ENCODE results near the gene MCM7. TPM values are rescaled to one million over a fixed set of nuclear protein-coding genes. Genes with fewer than 3 reads are reported as not detected.

The MCM7 gene
- polyA plus RNA-seq, 4 donors, result 94.6 to 165 (median 144) TPM

DNA sequence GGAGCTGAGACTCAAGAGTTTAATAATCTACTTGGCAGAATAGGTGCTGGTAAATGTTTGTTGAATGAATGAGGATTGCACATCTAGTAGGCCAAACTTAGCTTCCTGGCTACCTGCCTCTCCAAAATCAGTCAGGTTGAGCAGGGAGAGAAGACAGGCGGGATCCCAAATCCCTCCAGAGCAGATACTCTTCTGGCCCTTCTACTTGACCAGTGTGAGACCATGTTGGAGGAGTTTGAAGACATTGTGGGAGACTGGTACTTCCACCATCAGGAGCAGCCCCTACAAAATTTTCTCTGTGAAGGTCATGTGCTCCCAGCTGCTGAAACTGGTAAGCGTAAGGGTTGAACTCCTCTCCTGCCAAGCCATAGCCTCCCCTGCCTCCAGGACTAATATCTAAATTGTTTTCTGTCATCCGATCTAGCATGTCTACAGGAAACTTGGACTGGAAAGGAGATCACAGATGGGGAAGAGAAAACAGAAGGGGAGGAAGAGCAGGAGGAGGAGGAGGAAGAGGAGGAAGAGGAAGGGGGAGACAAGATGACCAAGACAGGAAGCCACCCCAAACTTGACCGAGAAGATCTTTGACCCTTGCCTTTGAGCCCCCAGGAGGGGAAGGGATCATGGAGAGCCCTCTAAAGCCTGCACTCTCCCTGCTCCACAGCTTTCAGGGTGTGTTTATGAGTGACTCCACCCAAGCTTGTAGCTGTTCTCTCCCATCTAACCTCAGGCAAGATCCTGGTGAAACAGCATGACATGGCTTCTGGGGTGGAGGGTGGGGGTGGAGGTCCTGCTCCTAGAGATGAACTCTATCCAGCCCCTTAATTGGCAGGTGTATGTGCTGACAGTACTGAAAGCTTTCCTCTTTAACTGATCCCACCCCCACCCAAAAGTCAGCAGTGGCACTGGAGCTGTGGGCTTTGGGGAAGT is 23.4 kb upstream of the MCM7 start:
- DNase-seq (ENCODE audit: low read depth in 4 of 4, low spot score in 3 of 4), result no peak

DNA sequence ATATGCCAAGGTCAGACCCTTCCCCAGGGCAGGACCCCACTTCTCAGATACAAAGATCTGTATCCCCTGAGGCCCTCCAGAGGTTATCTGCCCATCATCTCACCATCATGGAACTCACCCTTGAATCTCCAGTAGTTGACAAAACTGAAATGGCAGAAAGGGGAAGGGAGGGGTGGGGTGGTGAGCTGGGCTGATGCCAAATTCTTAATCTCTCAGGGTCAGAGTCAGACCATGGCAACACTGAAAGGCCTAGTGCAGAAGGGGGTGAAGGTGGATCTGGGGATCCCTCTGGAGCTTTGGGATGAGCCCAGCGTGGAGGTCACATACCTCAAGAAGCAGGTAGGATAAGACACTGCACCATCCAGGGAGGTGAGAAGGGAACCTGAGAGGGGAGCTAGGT is 21.4 kb upstream of the MCM7 start:
- DNase-seq (ENCODE audit: low read depth in 4 of 4, low spot score in 3 of 4), result no peak

DNA sequence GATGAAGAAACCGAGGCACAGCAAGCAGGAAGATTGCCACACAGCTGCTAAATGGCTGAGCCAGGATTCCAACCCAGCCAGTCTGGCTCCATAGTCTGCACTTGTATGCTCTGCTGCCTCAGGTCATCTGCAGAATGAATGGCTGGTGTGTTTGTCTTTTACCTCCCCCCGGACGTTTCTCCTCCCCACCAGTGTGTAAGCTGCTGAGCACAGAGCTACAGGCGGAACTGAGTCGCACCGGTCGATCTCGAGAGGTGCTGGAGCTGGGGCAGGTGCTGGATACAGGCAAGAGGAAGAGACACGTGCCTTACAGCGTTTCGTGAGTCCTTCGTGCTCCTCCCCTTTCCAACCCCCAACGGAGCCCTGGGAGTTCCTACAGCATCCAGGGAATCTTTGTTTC is 20.9 kb upstream of the MCM7 start:
- no peak for DNase-seq (ENCODE audit: low read depth in 4 of 4, low spot score in 3 of 4)

- DNase-seq (ENCODE audit: low read depth in 4 of 4, low spot score in 3 of 4), result no peak
These were observed 19.5 kb upstream of the MCM7 start for GRCh38 chr7:100120733-100121036.

DNA sequence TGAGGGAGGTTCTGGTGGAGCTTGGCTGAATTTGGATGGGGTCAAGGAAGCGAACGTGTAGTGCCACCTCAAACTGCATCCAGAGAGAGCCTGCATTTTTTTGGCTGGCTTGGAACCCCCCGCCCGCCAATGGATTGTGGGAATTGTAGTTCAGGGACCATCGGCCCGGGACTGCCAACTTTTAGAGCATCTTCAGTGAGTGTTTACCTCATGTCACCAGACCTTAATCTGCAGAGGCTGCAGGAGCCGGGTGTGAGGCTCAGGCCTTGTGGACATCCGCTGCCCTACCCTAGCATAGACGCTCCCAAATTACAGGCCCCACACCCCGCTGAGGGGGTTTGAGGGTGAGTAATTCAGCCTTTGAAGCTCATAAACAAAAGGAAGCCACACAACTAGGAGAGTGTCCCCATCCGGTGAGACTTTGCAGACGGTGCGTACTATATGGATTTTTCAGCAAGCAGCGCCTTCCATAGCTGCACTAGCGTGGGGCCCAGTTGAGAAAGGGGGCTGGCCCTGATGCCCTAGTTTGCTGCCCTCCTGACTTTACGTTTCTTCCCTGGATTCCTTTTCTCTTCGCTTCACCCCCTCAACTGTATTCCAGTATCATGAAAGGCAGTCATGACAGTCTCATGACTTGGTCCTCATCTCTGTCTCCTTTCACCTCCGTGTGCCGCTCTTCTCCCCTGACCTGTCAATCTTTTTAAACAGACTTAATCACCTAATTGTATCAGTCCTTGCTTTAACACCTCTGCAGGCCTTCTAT is 19.0 kb upstream of the MCM7 start:
- no peak for DNase-seq (ENCODE audit: low read depth in 4 of 4, low spot score in 3 of 4)

- peak; percentile 92 to 93 (median 93) for DNase-seq (ENCODE audit: low read depth in 4 of 4, low spot score in 3 of 4)
These were observed 18.1 kb upstream of the MCM7 start, which contains the start of the genes CNPY4 and TAF6 for GRCh38 chr7:100119072-100119969. CNPY4 (plus strand) TSS chr7:100119634; CDS start chr7:100119745, 111 bp downstream. TAF6 (minus strand) TSS chr7:100119358; CDS start chr7:100114209, 5,149 bp downstream.

DNA sequence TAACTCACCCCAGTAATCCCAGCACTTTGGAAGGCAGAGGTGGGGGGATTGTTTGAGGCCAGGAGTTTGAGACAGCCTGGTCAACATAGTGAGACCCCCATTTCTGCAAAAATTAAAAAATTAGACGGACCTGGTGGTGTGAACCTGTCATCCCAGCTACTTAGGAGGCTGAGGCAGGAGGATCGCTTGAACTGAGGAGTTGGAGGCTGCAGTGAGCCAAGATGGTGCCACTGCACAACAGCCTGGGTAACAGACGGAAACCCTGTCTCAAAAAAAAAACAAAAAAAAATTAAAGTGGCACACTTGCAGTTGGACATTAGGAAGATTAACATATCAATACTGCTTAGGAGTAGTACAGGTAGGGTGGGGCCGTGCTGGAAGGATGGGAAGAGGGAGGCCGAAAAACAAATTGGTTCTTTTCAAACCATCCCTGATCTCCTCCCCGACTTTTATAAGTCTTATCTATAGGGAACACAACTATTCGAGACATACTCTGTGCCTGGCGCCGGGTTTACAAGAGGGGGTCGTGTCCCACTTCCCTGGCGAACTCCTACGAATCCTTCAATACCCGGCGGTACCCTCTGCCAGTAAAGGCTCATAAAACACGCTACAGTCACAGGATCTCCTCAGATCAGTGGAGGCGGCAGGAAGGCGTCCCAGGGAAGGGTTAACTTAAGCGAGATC is 17.3 kb upstream of the MCM7 start:
- DNase-seq (ENCODE audit: low read depth in 4 of 4, low spot score in 3 of 4), result no peak

DNA sequence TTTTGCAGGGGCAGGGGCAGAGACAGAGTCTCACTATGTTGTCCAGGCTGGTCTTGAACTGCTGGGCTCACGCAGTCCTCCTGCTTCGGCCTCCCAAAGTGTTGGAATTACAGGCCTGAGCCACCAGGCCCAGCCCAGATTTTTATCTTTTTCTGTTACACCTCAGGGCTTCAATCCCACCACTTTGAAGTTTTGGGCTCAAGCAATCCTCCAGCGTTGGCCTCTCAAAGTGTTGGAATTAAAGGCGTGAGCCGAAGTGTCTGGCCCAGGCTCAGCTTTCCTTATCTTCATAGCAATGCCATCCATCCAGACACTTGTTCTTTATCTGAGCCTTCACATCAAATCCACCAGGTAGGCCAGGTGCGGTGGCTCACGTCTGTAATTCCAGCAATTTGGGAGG is 13.8 kb upstream of the MCM7 start:
- DNase-seq (ENCODE audit: low read depth in 4 of 4, low spot score in 3 of 4), result no peak

- DNase-seq (ENCODE audit: low read depth in 4 of 4, low spot score in 3 of 4), result no peak
These were observed 10.7 kb upstream of the MCM7 start for GRCh38 chr7:100111914-100112313.

DNA sequence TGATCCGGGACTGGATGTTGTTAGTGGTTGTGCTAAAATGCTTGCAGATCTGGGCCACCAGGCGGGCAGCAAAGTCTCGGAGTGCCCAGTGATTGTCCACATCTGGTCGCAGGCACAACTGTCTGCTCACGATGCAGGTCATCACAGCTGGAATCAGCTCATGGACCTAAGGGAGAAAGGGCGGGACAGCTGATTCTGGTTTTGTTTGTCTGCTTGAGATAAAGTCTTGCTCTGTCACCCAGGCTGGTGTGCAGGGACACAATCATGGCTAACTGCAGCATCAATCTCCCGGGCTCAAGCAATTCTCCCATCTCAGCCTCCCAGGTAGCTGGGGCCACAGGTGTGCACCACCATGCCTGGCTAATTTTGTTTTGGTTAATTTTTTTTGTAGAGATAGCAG is 10.0 kb upstream of the MCM7 start:
- DNase-seq (ENCODE audit: low read depth in 4 of 4, low spot score in 3 of 4), result no peak

DNA sequence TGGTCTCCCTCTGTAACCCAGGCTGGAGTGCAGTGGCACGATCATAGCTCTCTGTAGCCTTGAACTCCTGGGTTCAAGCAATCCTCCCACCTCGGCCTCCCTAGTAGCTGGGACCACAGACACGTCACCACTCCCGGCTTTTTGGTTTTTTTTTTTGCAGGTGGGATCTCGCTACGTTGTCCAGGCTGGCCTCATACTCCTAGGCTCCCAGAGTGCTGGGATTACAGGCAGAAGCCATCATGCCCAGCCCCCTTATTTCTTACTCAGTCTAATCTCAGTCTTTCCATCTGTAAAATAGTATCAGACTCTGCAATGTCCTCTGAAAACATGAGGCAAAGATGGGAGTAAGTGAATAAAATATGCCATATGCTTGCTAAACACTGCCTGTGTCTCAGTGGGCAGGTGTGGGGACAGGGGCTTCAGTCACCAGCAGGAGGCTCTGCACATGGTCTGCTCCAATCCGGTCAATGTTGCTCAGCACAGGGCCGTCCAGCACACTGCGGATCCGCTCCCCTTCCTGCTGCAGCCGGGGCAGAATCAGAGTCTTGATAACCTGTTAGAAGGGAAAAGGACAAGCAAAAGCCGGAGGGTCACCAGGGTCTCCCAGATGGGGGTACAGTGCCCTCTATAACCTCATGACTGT is 8.4 kb upstream of the MCM7 start:
- no peak for DNase-seq (ENCODE audit: low read depth in 4 of 4, low spot score in 3 of 4)

GRCh38 chr7:100107890-100108289 is 6.7 kb upstream of the MCM7 start:
- DNase-seq (ENCODE audit: low read depth in 4 of 4, low spot score in 3 of 4), result no peak

DNA sequence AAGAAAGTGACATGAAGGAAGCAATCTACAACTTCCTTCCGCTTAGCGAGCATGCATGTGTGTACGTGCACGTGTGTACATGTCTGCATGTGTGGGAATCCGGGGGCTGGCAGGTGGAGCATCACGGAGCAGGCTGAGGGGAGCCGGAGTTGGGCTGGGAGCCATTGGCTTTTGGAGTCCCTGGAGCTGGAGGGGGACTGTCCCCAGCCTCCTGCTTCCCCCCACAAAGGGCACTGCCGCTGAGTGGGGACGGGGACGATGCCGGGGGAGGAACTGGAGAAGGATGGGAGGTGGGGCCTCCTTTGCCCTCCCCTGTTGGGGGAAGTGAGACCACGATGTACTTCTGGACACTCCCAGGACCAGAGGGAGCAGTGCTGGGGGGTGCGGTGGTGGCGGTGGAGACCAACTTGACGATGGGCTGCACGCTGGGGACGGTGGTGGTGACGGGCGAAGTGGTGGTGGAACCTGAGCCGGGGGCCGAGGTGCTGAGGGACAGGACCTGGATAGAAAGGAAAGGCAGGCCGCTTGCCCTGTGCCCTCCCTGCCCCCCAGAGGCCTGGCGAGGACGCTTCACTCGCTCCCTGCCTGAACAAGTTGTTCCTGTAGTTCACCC is 6.0 kb upstream of the MCM7 start:
- DNase-seq (ENCODE audit: low read depth in 4 of 4, low spot score in 3 of 4), result no peak

DNA sequence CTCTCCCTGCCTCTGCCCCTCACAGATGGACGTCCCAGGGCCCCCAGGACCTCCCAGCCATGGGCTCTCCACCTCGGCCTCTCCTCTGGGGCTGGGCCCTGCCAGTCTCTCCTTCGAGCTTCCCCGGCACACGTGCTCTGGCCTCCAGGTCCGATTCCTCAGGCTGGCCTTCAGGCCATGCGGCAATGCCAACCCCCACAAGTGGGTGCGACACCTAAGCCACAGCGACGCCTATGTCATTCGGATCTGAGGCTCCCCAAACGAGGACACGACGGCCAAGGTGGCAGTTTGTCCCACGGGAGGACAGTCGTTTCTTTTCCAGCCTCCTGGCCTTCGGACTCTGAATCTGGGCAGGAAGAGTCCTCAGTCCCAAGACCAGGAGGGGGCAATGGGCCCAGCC is 5.4 kb upstream of the MCM7 start:
- no peak for DNase-seq (ENCODE audit: low read depth in 4 of 4, low spot score in 3 of 4)

DNA sequence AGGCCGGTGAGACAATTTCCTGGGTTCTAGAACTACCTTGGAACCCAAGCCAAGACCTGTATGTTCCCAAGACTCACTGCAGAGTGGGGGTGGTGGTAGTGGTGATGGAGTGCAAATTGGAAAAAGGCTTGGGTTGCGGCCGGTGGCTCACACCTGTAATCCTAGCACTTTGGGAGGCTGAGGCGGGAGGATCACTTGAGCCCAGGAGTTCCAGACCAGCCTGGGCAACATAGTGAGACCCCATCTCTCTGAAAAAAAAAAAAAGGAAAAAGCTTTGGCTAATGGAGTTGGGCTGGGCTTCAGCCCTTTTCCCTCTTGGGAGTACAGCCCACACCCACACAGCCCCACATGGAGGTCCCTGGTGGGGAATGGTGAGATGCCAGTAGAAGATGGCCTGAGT is 4.3 kb upstream of the MCM7 start:
- DNase-seq (ENCODE audit: low read depth in 4 of 4, low spot score in 3 of 4), result no peak

DNA sequence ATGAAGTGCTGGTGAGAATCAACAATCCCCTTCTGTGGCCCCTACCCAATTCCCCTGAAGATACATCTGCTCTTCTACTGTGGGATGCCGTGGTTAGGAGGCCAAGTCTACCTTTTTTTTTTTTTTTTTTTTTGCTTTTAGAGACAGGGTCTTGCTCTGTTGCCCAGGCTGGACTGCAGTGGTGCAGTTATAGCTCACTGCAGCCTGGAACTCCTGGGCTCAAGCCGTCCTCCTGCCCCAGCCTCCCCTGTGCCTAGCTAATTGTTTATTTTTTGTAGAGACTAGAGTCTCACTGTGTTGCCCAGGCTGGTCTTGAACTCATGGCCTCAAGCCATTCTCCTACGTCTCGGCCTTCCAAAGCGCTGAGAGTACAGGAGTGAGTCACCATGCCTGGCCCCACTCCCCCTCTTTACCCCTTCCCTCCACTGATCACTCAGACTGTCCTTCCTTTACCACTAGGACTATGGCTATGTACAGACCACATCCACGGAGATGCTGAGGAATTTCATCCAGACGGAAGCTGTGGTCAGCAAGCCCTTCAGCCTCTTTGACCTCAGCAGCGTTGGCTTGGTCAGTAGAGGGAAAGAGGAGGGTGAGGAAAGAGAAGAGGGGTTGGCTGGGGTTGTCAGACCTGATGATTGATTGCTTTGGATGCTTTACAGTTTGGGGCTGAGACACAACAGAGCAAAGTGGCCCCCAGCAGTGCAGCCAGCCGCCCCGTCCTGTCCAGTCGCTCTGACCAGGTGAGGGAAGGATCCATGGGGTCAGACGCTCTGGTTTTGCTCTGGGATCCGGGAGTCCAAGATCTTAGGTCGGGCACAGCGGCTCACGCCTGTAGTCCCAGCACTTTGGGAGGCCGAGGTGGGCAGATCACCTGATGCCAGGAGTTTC is 2.0 kb upstream of the MCM7 start:
- no peak for DNase-seq (ENCODE audit: low read depth in 4 of 4, low spot score in 3 of 4)

DNA sequence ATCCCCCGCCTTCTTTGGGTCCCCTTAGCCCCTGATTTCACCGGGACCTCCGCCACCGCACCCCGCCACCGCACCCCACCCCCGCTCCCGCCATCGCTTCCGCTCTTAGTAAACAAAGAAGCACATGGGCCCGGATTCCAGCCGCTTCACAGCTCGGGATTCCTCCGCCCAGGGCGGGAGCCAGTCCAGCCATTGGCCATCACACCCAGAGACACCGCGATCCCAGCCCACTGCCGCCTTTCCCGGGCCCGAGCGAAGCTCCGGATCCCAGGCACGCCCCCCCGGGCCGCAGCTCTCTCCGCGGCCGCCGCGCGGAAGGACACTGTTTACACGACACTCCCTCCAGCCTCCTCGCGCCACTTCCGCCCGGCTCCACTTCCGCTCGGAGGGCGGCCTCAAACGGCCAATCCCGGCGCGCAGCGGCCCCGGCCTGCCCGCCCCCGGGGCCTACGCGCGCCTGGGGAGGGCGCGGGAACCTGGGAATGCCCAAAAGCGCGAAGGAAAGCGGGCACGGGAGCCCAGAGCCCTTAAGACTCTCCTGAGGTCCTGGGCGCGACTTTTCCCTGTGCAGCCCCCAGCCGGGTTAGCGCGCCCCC is 679 bp downstream of the MCM7 start:
- peak; percentile 92 to 93 (median 92) for DNase-seq (ENCODE audit: low read depth in 4 of 4, low spot score in 3 of 4)

DNA sequence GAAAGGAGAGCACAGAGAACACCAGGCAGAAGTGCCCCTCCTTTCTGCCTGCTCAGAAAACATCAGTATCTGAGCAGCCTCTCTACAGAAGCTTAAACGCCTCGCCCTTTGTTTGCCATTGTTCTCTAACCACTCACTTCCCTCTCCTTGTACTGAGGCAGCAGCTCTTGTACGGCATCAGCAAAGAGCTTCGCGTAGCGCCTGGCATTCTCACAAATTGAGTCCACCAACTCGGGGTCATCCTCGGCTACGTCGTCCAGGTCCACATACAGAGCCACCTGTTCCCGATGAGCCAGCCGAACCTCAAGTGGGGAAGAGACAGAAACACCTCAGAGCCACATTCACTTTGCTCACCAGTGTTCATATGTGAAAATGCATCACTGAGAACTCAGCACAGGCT is 1.7 kb downstream of the MCM7 start:
- DNase-seq (ENCODE audit: low read depth in 4 of 4, low spot score in 3 of 4), result no peak

Measured in left renal pelvis (tissue), 4 donors.